HG03045 (cell line): ENCODE measurements around the gene THADA.

Source experiments
- ATAC-seq: cut with Tn5 transposase; IDR thresholded peaks from one replicate; pipeline ENCODE4 v1.9.1; 2021; ENCODE audit warnings: mild to moderate bottlenecking, moderate library complexity; ENCODE audit not compliant: unreplicated experiment

THADA gene

DNA sequence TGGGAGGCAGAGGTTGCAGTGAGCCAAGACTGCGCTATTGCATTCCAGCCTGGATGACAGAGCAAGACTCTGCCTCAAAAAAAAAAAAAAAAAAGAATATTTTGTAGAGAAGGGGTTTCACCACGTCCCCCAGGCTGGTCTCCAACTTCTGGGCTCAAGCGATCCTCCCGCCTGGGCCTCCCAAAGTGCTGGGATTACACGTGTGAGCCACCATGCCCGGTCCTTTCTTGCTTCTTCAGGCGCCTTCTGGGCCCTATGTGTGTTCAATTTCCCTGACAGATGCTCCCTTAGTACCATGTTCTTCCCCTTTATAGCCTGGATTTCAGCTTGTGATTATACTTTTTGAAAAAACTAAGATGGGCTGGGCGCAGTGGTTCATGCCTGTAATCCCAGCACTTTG is 379.2 kb downstream of the THADA start:
- ATAC-seq, result no peak

DNA sequence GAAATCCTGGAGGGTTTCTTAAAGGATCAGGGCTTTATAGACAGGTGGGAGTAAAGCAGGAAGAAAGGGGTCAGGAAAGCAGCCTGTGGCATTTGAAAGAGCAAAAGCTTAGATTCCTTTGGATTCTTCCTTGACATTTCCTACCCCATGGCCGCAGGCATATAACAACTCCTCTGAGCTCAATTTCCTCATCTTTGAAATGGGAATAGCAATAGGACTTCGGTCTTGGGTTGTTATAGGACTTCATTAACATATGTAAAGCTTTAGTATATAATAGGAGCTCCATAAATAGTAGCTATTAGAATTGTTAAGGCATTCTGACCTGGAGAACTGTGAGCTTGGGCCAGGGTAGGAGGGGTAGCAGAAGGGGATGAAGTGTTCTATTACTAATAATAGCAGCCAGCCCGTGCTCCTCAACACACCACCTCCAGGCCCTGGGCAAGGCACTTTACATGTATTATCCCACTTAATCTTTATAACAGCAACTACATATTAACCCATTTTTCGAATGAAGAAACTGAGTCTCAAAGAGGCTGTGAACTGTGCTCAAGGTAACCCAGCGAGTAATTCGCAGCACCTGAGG is 380.1 kb downstream of the THADA start:
- ATAC-seq, result no peak

DNA sequence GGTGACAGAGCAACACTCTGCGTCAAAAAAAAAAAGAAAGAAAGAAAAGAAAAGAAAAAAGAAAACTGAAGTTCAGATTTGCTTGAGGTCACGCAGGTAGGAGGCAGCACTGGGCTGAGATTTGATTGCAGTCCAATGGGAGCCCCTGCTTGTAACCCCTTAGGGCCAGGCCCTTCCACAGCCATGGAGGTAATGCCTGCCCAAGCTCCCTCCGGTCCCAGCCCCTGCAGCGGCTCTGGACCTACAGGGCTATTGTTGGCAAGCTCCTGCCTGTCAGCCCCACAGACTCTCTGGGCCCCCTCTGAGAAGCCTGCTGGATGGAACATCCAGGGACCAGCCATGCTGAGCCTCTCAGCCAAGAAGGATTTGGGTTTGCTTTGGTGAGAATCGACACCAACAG is 381.6 kb downstream of the THADA start:
- no peak for ATAC-seq

DNA sequence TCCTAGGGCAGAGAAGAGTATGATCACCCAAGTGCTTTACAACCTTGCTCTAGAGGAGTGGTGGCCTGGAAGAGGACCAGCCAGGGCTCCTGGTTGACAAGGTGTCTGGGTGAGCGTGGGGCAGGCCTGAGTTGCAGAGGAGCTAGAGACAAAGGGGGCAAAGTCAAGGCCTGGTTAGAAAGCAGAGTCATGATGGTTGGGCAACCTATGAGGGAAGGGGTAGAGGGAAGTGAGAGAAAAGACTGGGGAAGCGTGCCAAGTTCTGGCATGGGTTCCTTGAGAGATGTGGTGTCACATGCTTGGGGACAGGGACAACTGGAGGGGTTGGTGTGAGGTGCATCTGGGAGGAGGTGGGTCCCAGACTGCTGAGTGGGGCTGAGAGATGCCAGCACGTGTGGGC is 382.9 kb downstream of the THADA start:
- ATAC-seq, result no peak

DNA sequence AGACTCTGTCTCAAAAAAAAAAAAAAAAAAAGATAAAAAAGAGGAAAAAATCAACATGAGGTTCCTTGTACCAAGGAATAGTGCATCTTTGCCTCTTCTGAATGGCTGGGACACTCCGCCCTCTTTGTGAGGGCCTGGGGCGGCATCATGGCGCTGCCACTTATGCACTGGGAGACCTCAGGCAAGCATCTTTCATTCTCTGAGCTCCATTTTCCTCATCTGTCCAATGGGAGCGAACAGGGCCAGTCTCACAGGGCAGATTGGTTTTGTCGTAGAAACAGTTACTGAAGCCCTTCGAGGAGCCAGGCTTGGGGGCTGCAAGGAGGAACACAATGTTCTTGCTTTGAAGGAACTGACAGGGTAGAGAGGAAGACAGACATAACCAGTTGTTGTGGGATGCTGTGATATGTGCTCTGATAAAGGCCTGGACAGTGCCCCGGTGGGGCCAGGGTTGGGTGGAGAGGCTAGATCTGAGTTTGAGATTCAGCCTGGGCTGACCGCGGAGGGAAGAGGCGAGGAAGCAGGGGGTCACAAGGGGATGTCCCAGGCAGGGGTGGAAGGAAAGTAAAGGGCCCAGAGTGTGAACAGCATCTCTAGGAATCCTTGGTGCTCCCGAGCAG is 383.5 kb downstream of the THADA start:
- no peak for ATAC-seq

DNA sequence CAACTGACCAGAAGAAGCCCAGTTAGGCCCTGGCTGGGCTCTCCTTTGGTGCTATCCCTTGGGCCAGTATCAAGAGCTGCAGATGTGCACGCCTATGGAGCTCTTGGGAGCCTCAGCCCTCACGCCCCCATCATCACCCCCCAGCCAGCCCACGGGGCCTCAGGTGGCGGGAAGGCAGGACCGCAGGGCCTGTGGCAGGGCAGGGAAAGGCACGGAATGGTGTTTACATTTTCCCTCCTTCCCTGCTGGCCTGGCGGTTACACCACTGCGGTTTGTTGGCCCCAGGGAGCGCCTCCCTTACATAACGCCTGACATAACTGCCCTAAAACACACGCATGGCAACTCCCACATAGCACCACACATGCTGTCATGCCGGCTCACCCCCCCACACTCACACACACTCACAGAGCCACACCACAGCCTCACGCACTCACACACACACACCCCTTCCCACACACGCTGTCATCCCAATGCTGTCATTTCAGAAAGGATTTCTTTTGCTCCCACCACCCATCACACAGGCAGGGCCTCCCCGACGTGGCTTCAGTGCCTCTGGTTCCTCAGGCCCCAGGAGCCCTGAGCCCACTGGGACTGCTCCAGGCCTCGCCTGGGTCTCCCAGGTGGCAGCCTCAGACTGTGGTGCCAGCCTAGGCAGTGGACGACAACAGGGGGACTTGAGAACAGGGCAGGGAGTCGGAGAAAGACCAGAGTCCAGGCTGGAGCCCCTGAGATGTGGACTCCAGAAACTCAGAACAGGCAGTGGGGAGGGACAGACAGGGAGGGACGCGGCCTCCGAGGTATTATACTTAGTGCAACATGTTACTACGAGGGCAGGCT is 385.2 kb downstream of the THADA start:
- ATAC-seq, result no peak

DNA sequence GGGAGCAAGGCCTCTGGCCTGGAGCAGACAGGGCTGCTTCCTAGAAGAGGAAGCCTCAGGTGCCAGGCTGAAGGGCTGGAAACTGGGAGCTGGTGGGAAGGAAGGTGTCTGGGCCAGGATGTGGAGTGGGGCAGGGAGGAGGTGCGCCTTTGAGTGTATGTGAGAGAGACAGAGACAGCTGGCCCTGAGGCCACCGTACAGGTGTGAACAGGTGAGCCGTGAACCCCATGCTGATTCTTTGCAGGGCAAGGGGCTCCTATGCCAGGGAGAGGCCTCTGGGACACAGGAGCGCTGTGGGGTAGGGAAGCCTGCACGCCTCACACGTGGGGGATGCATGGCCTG is 385.7 kb downstream of the THADA start:
- ATAC-seq, result no peak

DNA sequence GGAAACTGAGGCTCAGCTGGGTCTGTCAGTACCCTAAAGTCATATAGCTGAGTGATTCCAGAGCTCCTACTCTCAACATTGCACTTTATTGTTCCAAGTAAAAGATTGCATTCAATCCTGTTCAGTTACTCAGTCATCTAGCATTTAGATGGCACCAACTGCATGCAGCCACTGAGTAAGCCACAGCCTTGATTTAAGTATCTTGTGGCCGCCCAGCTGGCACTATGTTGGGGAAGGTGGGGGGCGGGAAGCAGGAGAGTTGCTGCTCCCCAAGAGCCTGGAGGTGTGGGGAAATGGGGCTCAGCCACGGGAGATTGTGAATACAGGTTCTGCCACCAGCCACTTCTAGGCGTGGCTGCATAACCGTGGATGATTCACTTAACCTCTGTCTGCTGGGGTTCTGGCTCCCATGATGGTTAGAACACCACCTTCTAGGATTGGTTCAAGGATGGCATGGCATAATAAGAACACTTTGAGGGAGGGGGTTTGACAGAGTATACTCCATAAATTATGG is 386.6 kb downstream of the THADA start:
- ATAC-seq, result no peak

DNA sequence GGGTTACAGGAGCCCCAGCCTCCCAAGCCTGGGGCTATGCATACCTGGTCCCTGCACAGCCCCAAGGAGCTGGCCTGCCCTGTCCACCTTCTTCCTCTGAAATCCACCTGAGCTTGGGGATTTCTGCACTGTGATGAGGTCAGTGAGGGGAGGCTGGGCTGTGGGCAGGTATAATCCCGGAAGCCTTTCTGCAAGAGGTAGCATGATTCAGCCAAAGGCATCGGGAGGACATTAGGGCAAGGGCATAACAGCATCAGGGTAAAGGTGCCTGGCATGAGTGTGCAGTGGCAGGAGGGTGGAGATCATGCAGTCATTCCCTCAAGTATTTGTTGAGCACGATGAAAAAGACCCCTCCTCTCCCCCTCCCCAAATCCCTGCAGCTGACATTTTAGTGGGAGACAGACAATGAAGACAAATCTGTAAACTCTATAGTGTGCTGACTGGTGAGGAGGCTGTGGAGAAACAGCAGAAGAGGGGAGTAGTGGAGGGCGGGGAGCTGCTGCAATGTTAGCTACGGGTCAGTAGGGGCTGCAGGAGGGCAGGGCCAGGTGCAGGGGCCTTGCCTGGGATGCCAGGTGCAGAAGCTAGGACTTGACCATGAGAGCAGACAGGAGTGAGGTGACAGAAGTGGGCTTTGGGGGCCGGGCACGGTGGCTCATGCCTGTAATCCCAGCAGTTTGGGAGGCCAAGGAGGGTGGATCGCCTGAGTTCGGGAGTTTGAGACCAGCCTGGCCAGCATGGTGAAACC is 388.1 kb downstream of the THADA start:
- no peak for ATAC-seq

DNA sequence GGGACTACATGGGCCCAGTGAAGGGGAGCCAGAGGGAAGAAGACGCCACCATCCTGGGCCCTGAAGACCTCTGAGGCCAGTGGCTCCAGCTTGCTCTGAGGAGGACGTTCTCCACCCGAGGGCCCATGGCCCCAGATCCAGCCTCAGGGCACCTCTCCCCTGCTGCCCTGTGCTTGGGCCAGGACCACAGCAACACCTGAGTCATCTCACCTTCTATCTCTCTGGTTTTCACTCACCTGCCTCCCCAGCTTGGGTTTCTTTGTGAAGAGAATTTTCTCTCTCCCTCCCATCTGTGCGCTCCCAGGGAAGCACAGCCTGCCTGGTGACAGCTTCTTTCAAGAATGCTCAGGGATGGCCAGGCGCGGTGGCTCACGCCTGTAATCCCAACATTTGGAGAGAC is 389.2 kb downstream of the THADA start:
- no peak for ATAC-seq

DNA sequence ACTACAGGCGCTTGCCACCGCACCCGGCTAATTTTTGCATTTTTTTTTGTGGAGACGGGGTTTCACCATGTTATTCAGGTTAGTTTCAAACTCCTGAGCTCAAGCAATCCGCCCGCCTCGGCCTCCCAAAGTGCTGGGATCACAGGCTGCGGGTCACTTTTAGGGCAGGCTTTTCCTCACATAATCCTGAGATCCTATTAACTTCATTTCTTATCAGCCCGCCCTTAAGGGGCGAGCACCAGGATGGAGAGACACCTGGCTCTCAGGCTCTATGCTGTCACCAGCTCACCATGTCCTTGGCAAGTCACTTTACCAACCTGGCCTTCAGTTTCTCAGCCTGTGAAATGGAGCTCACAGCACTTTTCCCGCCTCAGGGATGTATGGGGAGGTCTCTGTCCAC is 392.5 kb downstream of the THADA start:
- no peak for ATAC-seq

DNA sequence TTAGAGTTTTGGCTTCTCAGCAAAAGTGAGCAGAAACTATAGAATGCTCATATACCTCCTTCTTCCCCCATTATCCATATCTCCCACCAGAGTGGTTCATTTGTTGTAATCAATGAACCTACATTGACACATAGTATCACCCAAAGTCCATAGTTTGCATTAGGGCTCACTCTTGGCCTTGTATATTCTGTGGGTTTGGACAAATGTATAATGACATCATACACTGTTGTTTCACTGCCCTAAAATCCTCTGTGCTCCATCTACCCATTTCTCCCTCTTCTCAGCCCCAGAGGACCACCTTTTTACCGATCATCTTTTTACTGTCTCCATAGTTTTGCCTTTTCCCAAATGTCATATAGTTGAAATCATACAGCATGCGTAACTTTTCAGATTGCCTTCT is 393.5 kb downstream of the THADA start:
- ATAC-seq, result no peak

DNA sequence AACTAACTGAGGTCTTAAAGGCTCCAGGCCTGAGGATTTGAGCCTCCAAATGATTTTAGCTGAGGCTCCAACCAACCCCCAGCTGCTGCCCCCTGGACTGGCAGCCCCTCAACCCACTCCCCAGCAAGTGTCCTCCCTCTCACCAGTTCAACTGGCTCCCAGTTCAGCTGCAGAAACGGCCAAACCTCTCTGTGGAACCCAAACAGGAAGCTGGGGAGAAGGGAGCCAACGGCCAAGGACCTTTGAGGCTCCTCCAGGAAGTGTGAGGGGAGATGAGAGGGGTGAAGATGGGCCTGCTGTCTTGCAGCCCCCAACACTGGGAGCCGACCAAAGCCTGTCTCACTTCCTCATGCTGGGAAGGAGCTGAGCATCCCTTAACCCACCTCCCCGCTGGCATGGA is 394.3 kb downstream of the THADA start:
- no peak for ATAC-seq

DNA sequence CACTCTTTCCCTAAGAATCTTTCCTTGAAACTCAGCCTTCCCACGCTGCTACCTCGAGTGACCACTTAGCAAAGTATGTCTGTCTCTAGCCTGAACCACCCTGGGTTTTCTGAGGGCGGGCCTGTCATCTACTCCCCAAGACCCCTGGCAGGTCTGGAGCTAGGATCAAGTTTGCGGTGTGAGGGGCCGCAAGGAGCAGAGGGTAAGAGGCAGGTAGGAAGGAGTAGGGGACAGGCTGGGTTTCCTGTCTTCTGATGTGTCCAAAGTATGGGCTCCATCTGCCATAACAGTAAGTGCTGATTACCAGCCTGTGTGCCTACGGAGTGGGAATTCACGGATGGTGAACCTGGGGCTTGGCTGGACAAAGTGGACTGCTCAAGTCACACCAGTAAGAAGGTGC is 394.8 kb downstream of the THADA start:
- ATAC-seq, result no peak

DNA sequence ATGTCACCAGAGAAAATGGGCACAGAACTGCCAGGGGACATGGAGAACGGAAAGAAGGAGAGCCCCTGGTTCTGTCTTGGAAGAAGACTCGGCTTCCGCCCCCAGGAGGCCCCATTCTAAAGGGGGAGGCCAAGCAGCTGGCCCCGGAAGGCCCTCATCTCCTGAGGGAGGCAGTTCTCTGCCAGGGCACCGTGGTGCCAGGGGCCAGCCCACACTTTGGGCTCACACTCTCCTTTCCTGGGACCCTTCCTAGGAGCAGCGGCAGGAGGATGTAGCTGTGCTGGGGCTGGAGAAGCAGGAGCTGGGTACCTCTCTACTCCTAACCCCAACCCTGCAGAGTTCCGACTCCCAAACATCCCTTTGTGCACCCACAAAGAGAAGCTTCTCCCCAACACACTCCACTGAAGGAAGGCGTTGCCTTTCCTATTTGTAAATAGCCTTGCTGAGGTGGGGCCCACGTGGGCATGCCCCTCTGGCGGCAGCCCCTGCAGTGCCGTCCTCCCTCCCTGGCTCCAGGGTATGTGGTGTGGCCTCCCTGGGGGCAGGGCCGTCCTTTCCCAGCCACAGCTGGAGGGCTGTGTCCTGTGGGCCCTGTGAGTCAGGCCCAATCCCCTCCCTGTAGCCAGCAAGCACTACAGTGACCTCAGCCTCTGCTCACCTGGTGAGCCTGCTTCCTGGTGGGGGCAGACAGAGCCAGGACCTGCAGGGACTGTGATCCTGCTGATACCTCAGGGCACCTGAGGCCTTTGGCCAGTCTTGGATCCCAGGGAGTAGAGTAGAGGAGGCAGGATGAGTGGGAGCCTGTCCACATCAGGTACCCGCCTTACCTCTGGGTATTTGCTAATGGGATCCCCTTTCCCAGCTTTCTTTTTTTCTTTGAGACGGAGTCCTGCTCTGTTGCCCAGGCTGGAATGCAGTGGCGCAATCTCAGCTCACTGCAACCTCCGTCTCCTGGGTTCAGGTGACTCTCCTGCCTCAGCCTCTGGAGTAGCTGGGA is 396.0 kb downstream of the THADA start:
- ATAC-seq, result no peak

DNA sequence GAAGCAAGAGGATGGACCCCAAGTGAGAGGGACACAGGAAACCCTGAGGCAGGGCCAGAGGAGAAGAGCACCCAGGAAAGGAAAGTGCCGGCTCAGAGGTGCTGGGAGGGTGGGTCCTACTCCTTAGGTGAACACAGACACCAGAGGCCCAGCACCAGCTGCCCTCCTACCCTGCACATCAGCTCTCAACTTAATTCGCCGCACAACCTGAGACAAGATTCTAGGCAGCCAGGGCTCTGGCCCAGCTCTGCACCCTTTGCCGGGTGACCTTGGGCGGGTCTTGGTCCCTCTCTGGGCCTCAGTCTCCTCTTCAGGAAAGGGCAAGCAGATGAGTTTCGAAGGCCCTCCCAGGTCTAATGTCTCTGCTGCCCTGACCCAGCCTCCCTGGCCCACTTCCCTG is 397.6 kb downstream of the THADA start:
- no peak for ATAC-seq

DNA sequence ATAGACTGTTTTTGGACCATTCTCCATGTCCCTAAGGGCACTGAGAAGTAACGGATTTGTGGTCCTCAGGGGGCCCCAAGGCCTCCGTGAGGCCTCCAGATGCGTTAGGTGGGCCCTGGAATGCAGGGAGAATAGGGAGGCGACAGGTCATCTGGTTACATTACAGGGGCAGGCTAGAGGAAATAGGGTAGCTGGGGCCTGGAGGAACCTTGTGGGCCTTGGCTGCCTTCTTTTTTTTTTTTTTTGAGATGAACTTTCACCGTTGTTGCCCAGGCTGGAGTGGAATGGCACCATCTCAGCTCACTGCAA is 398.3 kb downstream of the THADA start:
- ATAC-seq, result no peak

DNA sequence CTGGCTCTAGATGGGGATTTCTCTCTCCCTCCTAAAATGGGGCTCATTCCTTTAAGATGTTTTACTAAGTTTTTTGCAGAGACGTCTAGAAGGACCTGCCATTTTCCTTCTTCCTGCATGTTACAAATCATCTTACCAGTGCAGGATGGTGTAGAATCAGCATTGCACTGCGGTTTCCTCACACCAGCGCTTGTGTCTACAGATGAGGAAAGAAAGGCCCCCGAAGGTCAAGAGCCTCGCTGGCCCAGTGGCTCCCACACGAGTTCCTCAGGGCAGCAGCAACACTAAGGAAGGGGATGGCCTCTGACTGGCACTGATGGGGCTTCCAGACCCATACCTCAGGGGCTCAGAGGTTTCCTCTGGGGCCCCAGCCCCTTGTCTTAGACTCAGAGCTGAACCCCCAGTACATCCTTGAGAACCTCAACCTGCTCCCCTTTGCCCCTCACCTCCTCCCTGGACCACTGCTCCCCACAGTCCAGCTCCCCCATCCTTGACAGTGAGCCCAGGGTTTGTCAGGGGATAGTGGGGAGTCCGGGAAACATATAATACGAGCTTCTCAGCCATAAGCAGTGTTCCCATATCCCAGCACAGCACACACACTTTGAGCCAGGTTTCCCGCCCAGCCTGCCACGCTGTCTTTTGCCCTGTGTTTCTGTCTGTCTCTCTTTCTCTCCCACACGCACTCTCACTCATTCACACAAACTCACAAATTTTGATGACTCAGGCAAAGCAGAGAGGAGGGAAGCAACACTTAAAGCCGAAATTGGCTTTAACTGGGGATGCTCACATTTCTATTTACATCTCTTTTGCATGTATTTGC is 398.9 kb downstream of the THADA start:
- ATAC-seq, result no peak

DNA sequence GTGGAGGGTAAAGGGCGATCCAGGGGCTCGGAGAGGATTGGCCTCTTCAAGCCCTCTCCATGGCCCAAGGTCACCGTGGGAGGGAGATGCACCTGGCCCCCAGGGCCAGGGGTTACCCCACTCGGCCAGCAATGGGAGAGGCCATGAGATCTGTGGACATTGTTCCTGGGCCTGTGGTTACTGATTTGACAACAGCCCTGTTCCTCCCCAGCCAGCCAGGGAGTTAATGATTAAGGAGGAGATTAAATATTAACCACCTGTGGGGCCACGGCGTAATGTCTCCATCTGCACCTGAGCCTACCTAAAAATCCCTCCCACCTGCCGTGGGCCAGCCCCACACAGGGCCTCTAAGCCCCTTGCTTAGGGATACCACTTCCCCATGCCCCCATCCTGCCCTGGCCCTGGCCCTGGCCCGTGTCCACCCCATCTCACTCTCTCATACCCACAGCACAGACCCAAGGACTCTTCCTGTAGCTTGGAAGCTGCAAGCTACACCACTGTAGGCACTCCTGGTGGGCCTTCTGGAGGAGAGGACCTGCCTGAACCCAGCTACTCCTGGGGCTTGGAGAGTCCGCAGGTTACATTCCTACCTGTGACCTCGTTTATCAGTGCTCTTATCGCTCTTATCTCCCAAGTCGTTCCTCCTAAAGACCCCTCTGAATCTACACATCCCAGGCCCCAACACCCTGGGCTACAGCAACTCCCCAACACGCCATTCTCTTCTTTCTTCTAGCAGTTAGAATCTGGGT is 401.5 kb downstream of the THADA start:
- ATAC-seq, result peak; percentile 39
